Upper lobe of left lung (tissue), 4 donors: Measurements from ENCODE around the gene DCAF4.

Experiments used
- CTCF ChIP-seq, 6 experiments: fragments of 450-650 bp in 4 of 6; fragments of 200-600 bp in 2 of 6; sonication (generic) in 2 of 6; IDR thresholded peaks; one replicate each; pipeline ENCODE4 v1.5.1; 2016 to 2019; ENCODE audit warnings: antibody characterized with exemption in 6 of 6
- EP300 ChIP-seq, 4 donors: sonication (generic); formaldehyde crosslinking; IDR thresholded peaks; one replicate each; pipeline ENCODE4 v1.5.1; 2017; ENCODE audit warnings: antibody characterized with exemption in 4 of 4, control low read depth in 2 of 4
- POLR2AphosphoS5 ChIP-seq, 2 donors: sonication (generic); formaldehyde crosslinking; IDR thresholded peaks; one replicate each; pipeline ENCODE4 v1.5.1; 2017; ENCODE audit warnings: antibody characterized with exemption in 2 of 2

GRCh38 chr14:72941286-72941985, 15.2 kb downstream of the DCAF4 start:
- TF ChIP-seq CTCF (IDR thresholded peaks at IDR 0.05), result no peak
- TF ChIP-seq POLR2AphosphoS5 (IDR thresholded peaks at IDR 0.05), result no peak
- TF ChIP-seq EP300 (IDR thresholded peaks at IDR 0.05), result no peak
